Measurements from ENCODE around the gene FAM78B. TPM values are rescaled to one million over a fixed set of nuclear protein-coding genes. Genes with fewer than 3 reads are reported as not detected.
A peak's percentile ranks its signal among the peaks of the same experiment; 100 is the strongest.

The FAM78B gene
- total RNA-seq: 1 to 10 TPM; 2.3 to 4.2 TPM
- polyA plus RNA-seq (2013, experiment 1 of 2): 2.5 TPM
- 2.2 TPM for polyA plus RNA-seq (2013, experiment 2 of 2)
- long read RNA-seq, experiment 1, partial matches to known transcripts: 0 of 1 reads
- long read RNA-seq, experiment 1, other reads (novel, unspliced or antisense): 1 of 1 reads
- long read RNA-seq, experiment 2, transcript FAM78B-202 (2 exons, 1,475 nt): major isoform, 8 of 12 reads
- long read RNA-seq, experiment 2, partial matches to known transcripts: 0 of 12 reads
- long read RNA-seq, experiment 2, other reads (novel, unspliced or antisense): 4 of 12 reads
- long read RNA-seq, experiment 3, partial matches to known transcripts: 0 of 3 reads
- long read RNA-seq, experiment 3, other reads (novel, unspliced or antisense): 2 of 3 reads
- long read RNA-seq, experiment 4: 0 reads

GRCh38 chr1:166166698-166167571 lies at the start of gene FAM78B:
TSS of gene FAM78B (minus strand) at chr1:166167001. CDS start at chr1:166166248, 753 bp downstream.
- H3K4me3 ChIP-seq (ENCODE audit: low read length): peak within 1 kb of the TSS; percentile 82
- H3K36me3 ChIP-seq (ENCODE audit: control insufficient read depth, insufficient read depth, low read length): no peaks in the 10 kb centered on the region
- peak; percentile 91 for DNase-seq
- Mint-ChIP-seq H3K27me3 (ENCODE audit: insufficient read depth) (peaks cover 62% of the 10 kb centered on the region), H3K36me3 (ENCODE audit: low read depth) (no peaks in the 10 kb centered on the region), H3K4me1 (peaks cover 23% of the 10 kb centered on the region), H3K4me3 (peak within 1 kb of the TSS; percentile 72), H3K9me3 (no peaks in the 10 kb centered on the region), H3K27ac (no peak within 1 kb of the TSS)
- H3K4me1 ChIP-seq (ENCODE audit: control insufficient read depth, insufficient read depth, low read length): no peaks in the 10 kb centered on the region
- no peaks in the 10 kb centered on the region for H3K9me3 ChIP-seq (ENCODE audit: control insufficient read depth, low read length)
- peaks cover 39% of the 10 kb centered on the region for H3K27me3 ChIP-seq (ENCODE audit: control insufficient read depth, insufficient read depth, low read length, poor library complexity, severe bottlenecking)
- H3K9ac ChIP-seq (ENCODE audit: extremely low read depth, low read length, poor library complexity, severe bottlenecking): no peak within 1 kb of the TSS
- 3 to 7% methylated on average over 19 to 62 of the region's 64 CpGs for WGBS, 2 experiments (ENCODE audit: insufficient coverage in 1 of 2, insufficient read length in 1 of 2)
- peak; percentile 40 for TF ChIP-seq CTCF (conservative IDR thresholded peaks at IDR 0.05)
- H3K27ac ChIP-seq (ENCODE audit: low read depth, low read length): no peak within 1 kb of the TSS

- Mint-ChIP-seq H3K36me3 (ENCODE audit: low read depth) (no peaks in the 10 kb centered on the region), H3K27ac (no peak overlapping the region), H3K4me3 (no peak overlapping the region), H3K9me3 (no peaks in the 10 kb centered on the region), H3K4me1 (peaks cover 37% of the 10 kb centered on the region), H3K27me3 (ENCODE audit: insufficient read depth) (peaks cover 8% of the 10 kb centered on the region)
- no peak overlapping the region for H3K27ac ChIP-seq (ENCODE audit: low read depth, low read length)
- no peak overlapping the region for H3K9ac ChIP-seq (ENCODE audit: extremely low read depth, low read length, poor library complexity, severe bottlenecking)
- no peak for TF ChIP-seq CTCF (conservative IDR thresholded peaks at IDR 0.05)
- WGBS, 2 experiments (ENCODE audit: insufficient coverage in 1 of 2, insufficient read length in 1 of 2): 95 to 99% methylated on average over 2 of the region's 2 CpGs
- peaks cover 18% of the 10 kb centered on the region for H3K4me1 ChIP-seq (ENCODE audit: control insufficient read depth, insufficient read depth, low read length)
- H3K27me3 ChIP-seq (ENCODE audit: control insufficient read depth, insufficient read depth, low read length, poor library complexity, severe bottlenecking): no peaks in the 10 kb centered on the region
- no peak for DNase-seq
- H3K9me3 ChIP-seq (ENCODE audit: control insufficient read depth, low read length): no peaks in the 10 kb centered on the region
- no peak overlapping the region for H3K4me3 ChIP-seq (ENCODE audit: low read length)
- H3K36me3 ChIP-seq (ENCODE audit: control insufficient read depth, insufficient read depth, low read length): no peaks in the 10 kb centered on the region
Measured at GRCh38 chr1:166202546-166202945, 35.7 kb upstream of the FAM78B start.

GRCh38 chr1:166200743-166201142 lies 33.9 kb upstream of the FAM78B start:
- no peaks in the 10 kb centered on the region for H3K27me3 ChIP-seq (ENCODE audit: control insufficient read depth, insufficient read depth, low read length, poor library complexity, severe bottlenecking)
- WGBS, 2 experiments (ENCODE audit: insufficient coverage in 1 of 2, insufficient read length in 1 of 2): 91% methylated on average over 1 to 2 of the region's 2 CpGs
- peaks cover 24% of the 10 kb centered on the region for H3K4me1 Mint-ChIP-seq
- no peak overlapping the region for H3K27ac Mint-ChIP-seq
- H3K27me3 Mint-ChIP-seq (ENCODE audit: insufficient read depth): peaks cover 8% of the 10 kb centered on the region
- TF ChIP-seq CTCF (conservative IDR thresholded peaks at IDR 0.05): no peak
- H3K9me3 Mint-ChIP-seq: no peaks in the 10 kb centered on the region
- no peak for DNase-seq
- H3K9ac ChIP-seq (ENCODE audit: extremely low read depth, low read length, poor library complexity, severe bottlenecking): no peak overlapping the region
- no peak overlapping the region for H3K27ac ChIP-seq (ENCODE audit: low read depth, low read length)
- H3K36me3 Mint-ChIP-seq (ENCODE audit: low read depth): no peaks in the 10 kb centered on the region
- H3K4me3 ChIP-seq (ENCODE audit: low read length): no peak overlapping the region
- H3K9me3 ChIP-seq (ENCODE audit: control insufficient read depth, low read length): no peaks in the 10 kb centered on the region
- no peak overlapping the region for H3K4me3 Mint-ChIP-seq
- H3K36me3 ChIP-seq (ENCODE audit: control insufficient read depth, insufficient read depth, low read length): no peaks in the 10 kb centered on the region
- peaks cover 12% of the 10 kb centered on the region for H3K4me1 ChIP-seq (ENCODE audit: control insufficient read depth, insufficient read depth, low read length)
